IMR-90 (cell line): ENCODE data around the gene BAD. TPM values are rescaled to one million over a fixed set of nuclear protein-coding genes. Genes with fewer than 3 reads are reported as not detected.

ENCODE experiments used
- ATAC-seq: fragments of 200-7000 bp; cut with Tn5 transposase; 2 replicates; pipeline ENCODE4 v1.9.1; 2020; ENCODE audit warnings: low read depth, mild to moderate bottlenecking, moderate library complexity
- BruUV-seq: library from RNA; stranded (reverse); fragments of 400-500 nt; replicated peaks from 2 replicates; lab custom pipeline; 2021; lab: Mats Ljungman, UMichigan
- CTCF ChIA-PET: fragments of 300-600 bp; formaldehyde crosslinking; extraction: SDS; loops from one replicate; lab custom pipeline; 2021; ENCODE audit warnings: antibody characterized with exemption; lab: Yijun Ruan, JAX
- POLR2A ChIA-PET: fragments of 300-600 bp; sonication (Branson Sonifier 250); formaldehyde crosslinking; loops from one replicate; lab custom pipeline; 2022; ENCODE audit warnings: antibody characterized with exemption; ENCODE audit not compliant: unreplicated experiment; lab: Charles Lee
- DNase-seq: peaks from one replicate; pipeline ENCODE4 v3.0.0; 2013
- H2AFZ ChIP-seq: replicated peaks from 2 replicates; pipeline ENCODE3; 2013; ENCODE audit warnings: low read length, mild to moderate bottlenecking; ENCODE audit not compliant: poor library complexity
- H2AK5ac ChIP-seq: 2 replicates; pipeline ENCODE4 v1.6.1; 2013; ENCODE audit warnings: low read depth, low read length, inconsistent platforms
- H2AK9ac ChIP-seq: replicated peaks from 2 replicates; pipeline ENCODE3; 2013; ENCODE audit warnings: mild to moderate bottlenecking, low read depth, low read length, moderate library complexity; ENCODE audit not compliant: poor library complexity
- H2BK120ac ChIP-seq: 2 replicates; pipeline ENCODE4 v1.6.1; 2013; ENCODE audit warnings: low read depth, low read length, inconsistent platforms
- H2BK15ac ChIP-seq: 3 replicates; pipeline ENCODE4 v1.6.1; 2013; ENCODE audit warnings: low read depth, low read length, inconsistent platforms
- H2BK20ac ChIP-seq: 2 replicates; pipeline ENCODE4 v1.6.1; 2013; ENCODE audit warnings: low read depth, mild to moderate bottlenecking, inconsistent platforms, low read length, moderate library complexity
- H2BK5ac ChIP-seq: 2 replicates; pipeline ENCODE4 v1.6.1; 2013; ENCODE audit warnings: mild to moderate bottlenecking, low read depth, low read length, inconsistent platforms; ENCODE audit not compliant: poor library complexity, severe bottlenecking
- H3K14ac ChIP-seq: replicated peaks from 2 replicates; pipeline ENCODE4 v1.6.1; 2013; ENCODE audit warnings: low read depth, low read length, inconsistent platforms
- H3K18ac ChIP-seq: 2 replicates; pipeline ENCODE4 v1.6.1; 2013; ENCODE audit warnings: low read depth, low read length, control low read depth
- H3K23ac ChIP-seq: 2 replicates; pipeline ENCODE4 v1.6.1; 2013; ENCODE audit warnings: low read depth, low read length, inconsistent platforms
- H3K27ac ChIP-seq: 2 replicates; pipeline ENCODE4 v1.5.1; 2013; ENCODE audit warnings: mild to moderate bottlenecking, control low read depth, low read length; ENCODE audit not compliant: insufficient read depth
- H3K27me3 ChIP-seq: 2 replicates; pipeline ENCODE4 v1.6.1; 2013; ENCODE audit warnings: low read length; ENCODE audit not compliant: control insufficient read depth, insufficient read depth
- H3K36me3 ChIP-seq: 2 replicates; pipeline ENCODE4 v1.6.1; 2013; ENCODE audit warnings: low read length, mixed read lengths; ENCODE audit not compliant: control insufficient read depth, insufficient read depth
- H3K4ac ChIP-seq: 2 replicates; pipeline ENCODE4 v1.6.1; 2013; ENCODE audit warnings: low read depth, low read length, inconsistent platforms
- H3K4me1 ChIP-seq: 2 replicates; pipeline ENCODE4 v1.6.1; 2013; ENCODE audit warnings: low read length, mixed read lengths; ENCODE audit not compliant: control insufficient read depth, insufficient read depth
- H3K4me2 ChIP-seq: 2 replicates; pipeline ENCODE4 v1.6.1; 2013; ENCODE audit warnings: low read depth, mild to moderate bottlenecking, control low read depth, low read length, moderate library complexity
- H3K4me3 ChIP-seq: 2 replicates; pipeline ENCODE4 v1.5.1; 2013; ENCODE audit warnings: low read depth, mild to moderate bottlenecking, control low read depth, low read length, moderate library complexity; ENCODE audit not compliant: insufficient read depth
- H3K56ac ChIP-seq: 2 replicates; pipeline ENCODE4 v1.6.1; 2013; ENCODE audit warnings: low read length, inconsistent platforms; ENCODE audit not compliant: insufficient read depth; ENCODE audit errors: extremely low read depth
- H3K79me1 ChIP-seq, 2 experiments: 2 replicates each; pipeline ENCODE4 v1.6.1; 2013; ENCODE audit warnings: low read length in 2 of 2, inconsistent platforms in 1 of 2, low read depth in 1 of 2
- H3K9ac ChIP-seq: 2 replicates; pipeline ENCODE4 v1.6.1; 2013; ENCODE audit warnings: low read depth, low read length, control low read depth
- H3K9me1 ChIP-seq: 2 replicates; pipeline ENCODE4 v1.6.1; 2013; ENCODE audit warnings: low read length, inconsistent platforms; ENCODE audit not compliant: insufficient read depth
- H3K9me3 ChIP-seq: 2 replicates; pipeline ENCODE4 v1.6.1; 2013; ENCODE audit warnings: low read length; ENCODE audit not compliant: control insufficient read depth, insufficient read depth
- H4K20me1 ChIP-seq: 2 replicates; pipeline ENCODE4 v1.6.1; 2013; ENCODE audit warnings: low read length, inconsistent platforms; ENCODE audit not compliant: insufficient read depth
- H4K5ac ChIP-seq: 2 replicates; pipeline ENCODE4 v1.6.1; 2013; ENCODE audit warnings: mild to moderate bottlenecking, low read depth, low read length, control low read depth
- H4K8ac ChIP-seq, 2 experiments: 2 replicates each; pipeline ENCODE4 v1.6.1; 2013; ENCODE audit warnings: low read depth in 2 of 2, low read length in 2 of 2, control low read depth in 1 of 2, inconsistent platforms in 1 of 2
- H4K91ac ChIP-seq: 2 replicates; pipeline ENCODE4 v1.6.1; 2013; ENCODE audit warnings: low read depth, low read length, inconsistent platforms; ENCODE audit not compliant: insufficient read depth
- BHLHE40 ChIP-seq: fragments of 150-350 bp; IDR thresholded peaks from 2 replicates; pipeline ENCODE4 v1.6.1; 2016; ENCODE audit warnings: mild to moderate bottlenecking, low read depth, low read length
- CEBPB ChIP-seq: IDR thresholded peaks from 2 replicates; pipeline ENCODE4 v1.6.1; 2012; ENCODE audit warnings: low read depth, low read length, improper control_type of control experiment
- CHD1 ChIP-seq: IDR thresholded peaks from 2 replicates; pipeline ENCODE4 v1.6.1; 2012; ENCODE audit warnings: low read depth, low read length, improper control_type of control experiment
- FOS ChIP-seq: fragments of 150-350 bp; IDR thresholded peaks from 2 replicates; pipeline ENCODE4 v1.6.1; 2016; ENCODE audit warnings: low read depth, low read length
- MAZ ChIP-seq: IDR thresholded peaks from 2 replicates; pipeline ENCODE4 v1.6.1; 2012; ENCODE audit warnings: low read depth, mild to moderate bottlenecking, low read length, improper control_type of control experiment, moderate library complexity, borderline replicate concordance
- MXI1 ChIP-seq: IDR thresholded peaks from 2 replicates; pipeline ENCODE4 v1.6.1; 2012; ENCODE audit warnings: low read depth, mild to moderate bottlenecking, low read length, moderate library complexity, borderline replicate concordance
- NFE2L2 ChIP-seq: fragments of 150-350 bp; IDR thresholded peaks from 2 replicates; pipeline ENCODE4 v1.6.1; 2016; ENCODE audit warnings: low read depth, mild to moderate bottlenecking, low read length
- POLR2A ChIP-seq: IDR thresholded peaks from 2 replicates; pipeline ENCODE4 v1.6.1; 2012; ENCODE audit warnings: mild to moderate bottlenecking, low read depth, low read length
- RAD21 ChIP-seq: IDR thresholded peaks from 2 replicates; pipeline ENCODE4 v1.6.1; 2012; ENCODE audit warnings: low read length, improper control_type of control experiment
- RFX5 ChIP-seq: IDR thresholded peaks from 2 replicates; pipeline ENCODE4 v1.8.0; 2012; ENCODE audit warnings: low read depth, mild to moderate bottlenecking, low read length, moderate library complexity
- SMC3 ChIP-seq: fragments of 150-350 bp; IDR thresholded peaks from 2 replicates; pipeline ENCODE4 v1.6.1; 2016; ENCODE audit warnings: low read depth, mild to moderate bottlenecking, antibody characterized with exemption, low read length, moderate library complexity
- WGBS, 2 experiments: methylation state at CpG; one replicate each; pipeline versions ENCODE4 v1.1.5 to v1.1.7; 2013; ENCODE audit warnings: missing lambda C conversion rate in 2 of 2; ENCODE audit not compliant: insufficient read length in 1 of 2; ENCODE audit errors: extremely low coverage in 2 of 2; 5-methylcytosine and 5-hydroxymethylcytosine counted together
- dilution Hi-C: fragments of 300-500 bp; cut with HindIII; formaldehyde crosslinking; loops from one replicate; pipeline ENCODE4 v1.14.3; 2018; ENCODE audit warnings: low sequenced_read_pairs; ENCODE audit not compliant: unreplicated experiment
- in situ Hi-C: fragments of 300-500 bp; cut with MboI; formaldehyde crosslinking; loops from 3 replicates; pipeline ENCODE4 v1.14.3; 2019; ENCODE audit warnings: low sequenced_read_pairs, inconsistent platforms, mixed read lengths
- intact Hi-C: fragments of 100-400 bp; cut with micrococcal nuclease; formaldehyde crosslinking; loops from 2 replicates; pipeline ENCODE4 v1.10.0; 2022
- polyA plus RNA-seq, 3 experiments: library from polyadenylated mRNA; depleted of rRNA; stranded (reverse); fragments of >200 nt; gene quantifications; 2 replicates each; pipeline ENCODE4 v1.2.3, GENCODE V29; 2012; ENCODE audit warnings: low replicate concordance in 1 of 3
- total RNA-seq: library from RNA; depleted of rRNA; stranded (reverse); fragments of >200 nt; gene quantifications from 2 replicates; pipeline ENCODE4 v1.2.3, GENCODE V29; 2012
- TF ChIP-seq, protein P1 (sequence below): fragments of 150-350 bp; IDR thresholded peaks from 2 replicates; pipeline ENCODE4 v1.6.1; 2016; ENCODE audit warnings: low read depth, mild to moderate bottlenecking, low read length, moderate library complexity, borderline replicate concordance
- TF ChIP-seq, protein P2 (sequence below): conservative IDR thresholded peaks from 2 replicates; pipeline ENCODE4 v1.5.1; 2012; ENCODE audit warnings: mild to moderate bottlenecking, low read depth, low read length, improper control_type of control experiment

Gene BAD
- total and polyA plus RNA-seq, 2 of the 4 experiments (the other 2 are of a cell fraction), result 30.3 to 68.0 TPM

DNA sequence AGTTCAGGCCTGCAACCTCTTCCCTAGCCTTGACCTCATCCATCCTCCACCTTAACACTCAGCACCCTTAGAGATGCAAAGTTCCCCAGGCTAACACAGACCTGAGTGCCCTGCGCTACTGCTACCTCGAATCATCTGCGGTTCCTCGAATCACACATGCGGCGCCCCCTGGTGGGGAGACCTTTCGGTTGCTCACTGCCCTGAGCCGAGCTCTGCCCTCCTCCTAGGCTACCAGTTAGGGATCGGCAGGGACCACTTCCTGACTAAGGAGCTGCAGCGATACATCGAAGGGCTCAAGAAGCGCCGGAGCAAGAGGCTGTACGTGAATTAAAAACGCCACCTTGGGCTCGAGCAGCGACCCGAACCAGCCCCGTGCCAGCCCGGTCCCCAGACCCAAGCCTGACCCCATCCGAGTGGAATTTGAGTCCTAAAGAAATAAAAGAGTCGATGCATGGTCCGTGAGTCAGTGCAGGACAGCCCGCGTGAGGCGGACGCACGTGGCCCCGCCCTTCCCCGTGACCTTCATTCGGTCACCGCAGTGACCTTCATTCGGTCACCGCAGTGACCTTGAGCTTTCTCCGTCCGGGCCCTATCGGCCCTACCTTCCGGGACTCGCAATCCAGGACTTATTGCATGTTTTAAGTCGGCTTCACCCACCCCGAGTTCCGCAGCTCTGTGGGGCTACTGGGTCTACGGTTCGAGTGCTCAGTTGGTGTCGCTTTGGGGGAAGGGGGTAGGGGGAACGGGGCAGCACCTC lies 20.0 kb upstream of the BAD start:
- peak overlapping the region in 1 of 2 experiments; percentile 60; a peak in 2 of 4 replicates for H4K8ac ChIP-seq
- ChIA-PET POLR2A (interaction anchor here (1.6 kb wide), 1 partner anchor 13 kb away, joined by 4 read pairs; the partner anchor contains the start of genes PRDX5 and TRMT112), CTCF (interaction anchor here (0.9 to 1.8 kb wide), 8 partner anchors 20 to 100 kb away, joined by 3 to 13 read pairs (median 4); partner anchors contain the start of gene BAD)
- H3K23ac ChIP-seq, result peak overlapping the region; percentile 60; the same call in 1 of the 2 replicates
- H2BK15ac ChIP-seq, result no peak overlapping the region
- H3K18ac ChIP-seq, result no peak overlapping the region
- H4K91ac ChIP-seq, result peak overlapping the region; percentile 30; the same call in 1 of the 2 replicates
- no peaks in the 10 kb centered on the region for H3K36me3 ChIP-seq
- H2BK120ac ChIP-seq, result no peak overlapping the region
- dilution Hi-C loops (no loop called here), in situ Hi-C loops (loop anchor here (5.0 kb wide), 1 partner anchor 102 kb away; no protein-coding TSS in a partner anchor), intact Hi-C loops (loop anchor here (1.0 to 10.0 kb wide), 4 partner anchors 27 to 300 kb away; partner anchors contain the start of gene DNAJC4)
- H3K79me1 ChIP-seq, result peaks cover 14 to 22% of the 10 kb centered on the region in 2 experiments; a peak in 3 of 4 replicates
- peak overlapping the region; percentile 67; the same call in 1 of the 2 replicates for H2AK5ac ChIP-seq
- no peak overlapping the region for H4K5ac ChIP-seq
- H4K20me1 ChIP-seq, result peaks cover 11% of the 10 kb centered on the region
- BruUV-seq, result no TSS peak
- DNase-seq (peak; percentile 85), ATAC-seq (peak; percentile 33)
- no peak overlapping the region for H2BK20ac ChIP-seq
- H2BK5ac ChIP-seq, result peak overlapping the region; percentile 29
- peak overlapping the region; percentile 38; the same call in 1 of the 2 replicates for H3K14ac ChIP-seq
- H3K4ac ChIP-seq, result peak overlapping the region; percentile 56
- H2AK9ac ChIP-seq, result peak overlapping the region; percentile 92
- H3K4me1 ChIP-seq, result peaks cover 12% of the 10 kb centered on the region
- H3K4me2 ChIP-seq, result peak overlapping the region; percentile 84
- H3K27ac ChIP-seq, result peak overlapping the region; percentile 38
- H3K9me3 ChIP-seq, result no peaks in the 10 kb centered on the region
- peak overlapping the region; percentile 53 for H3K4me3 ChIP-seq
- H3K56ac ChIP-seq, result peak overlapping the region; percentile 32; the same call in 1 of the 2 replicates
- 1% methylated on average over 19 of the region's 46 CpGs; no CpG with 5 or more reads in 1 of the 2 experiments for WGBS, 2 experiments
- peaks cover 14% of the 10 kb centered on the region for H3K27me3 ChIP-seq
- H2AFZ ChIP-seq, result peak overlapping the region; percentile 94
- H3K9me1 ChIP-seq, result no peaks in the 10 kb centered on the region
- peak overlapping the region; percentile 24 for H3K9ac ChIP-seq
- TF ChIP-seq SMC3 (peak; percentile 66), FOS (no peak), RFX5 (no peak), MXI1 (peak; percentile 54; the same call in 1 of the 2 replicates), BHLHE40 (peak; percentile 88), NFE2L2 (no peak), MAZ (peak; percentile 30; the same call in 1 of the 2 replicates), CHD1 (no peak), RAD21 (peak; percentile 61), POLR2A (no peak), CEBPB (no peak)
- TF ChIP-seq, protein P1, sequence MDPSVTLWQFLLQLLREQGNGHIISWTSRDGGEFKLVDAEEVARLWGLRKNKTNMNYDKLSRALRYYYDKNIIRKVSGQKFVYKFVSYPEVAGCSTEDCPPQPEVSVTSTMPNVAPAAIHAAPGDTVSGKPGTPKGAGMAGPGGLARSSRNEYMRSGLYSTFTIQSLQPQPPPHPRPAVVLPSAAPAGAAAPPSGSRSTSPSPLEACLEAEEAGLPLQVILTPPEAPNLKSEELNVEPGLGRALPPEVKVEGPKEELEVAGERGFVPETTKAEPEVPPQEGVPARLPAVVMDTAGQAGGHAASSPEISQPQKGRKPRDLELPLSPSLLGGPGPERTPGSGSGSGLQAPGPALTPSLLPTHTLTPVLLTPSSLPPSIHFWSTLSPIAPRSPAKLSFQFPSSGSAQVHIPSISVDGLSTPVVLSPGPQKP, result no peak
- TF ChIP-seq, protein P2, sequence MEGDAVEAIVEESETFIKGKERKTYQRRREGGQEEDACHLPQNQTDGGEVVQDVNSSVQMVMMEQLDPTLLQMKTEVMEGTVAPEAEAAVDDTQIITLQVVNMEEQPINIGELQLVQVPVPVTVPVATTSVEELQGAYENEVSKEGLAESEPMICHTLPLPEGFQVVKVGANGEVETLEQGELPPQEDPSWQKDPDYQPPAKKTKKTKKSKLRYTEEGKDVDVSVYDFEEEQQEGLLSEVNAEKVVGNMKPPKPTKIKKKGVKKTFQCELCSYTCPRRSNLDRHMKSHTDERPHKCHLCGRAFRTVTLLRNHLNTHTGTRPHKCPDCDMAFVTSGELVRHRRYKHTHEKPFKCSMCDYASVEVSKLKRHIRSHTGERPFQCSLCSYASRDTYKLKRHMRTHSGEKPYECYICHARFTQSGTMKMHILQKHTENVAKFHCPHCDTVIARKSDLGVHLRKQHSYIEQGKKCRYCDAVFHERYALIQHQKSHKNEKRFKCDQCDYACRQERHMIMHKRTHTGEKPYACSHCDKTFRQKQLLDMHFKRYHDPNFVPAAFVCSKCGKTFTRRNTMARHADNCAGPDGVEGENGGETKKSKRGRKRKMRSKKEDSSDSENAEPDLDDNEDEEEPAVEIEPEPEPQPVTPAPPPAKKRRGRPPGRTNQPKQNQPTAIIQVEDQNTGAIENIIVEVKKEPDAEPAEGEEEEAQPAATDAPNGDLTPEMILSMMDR, result peak; percentile 80
